Breast epithelium (tissue), 3 donors: Measurements from ENCODE around the gene EHD4.

Experiments used
- CTCF ChIP-seq, 3 donors: fragments of 450-650 bp; IDR thresholded peaks; one replicate each; pipeline ENCODE4 v1.5.1; 2016 to 2017; ENCODE audit warnings: antibody characterized with exemption in 3 of 3, mild to moderate bottlenecking in 3 of 3, moderate library complexity in 3 of 3
- POLR2A ChIP-seq: fragments of 450-650 bp; IDR thresholded peaks from one replicate; pipeline ENCODE4 v1.6.1; 2016; ENCODE audit warnings: antibody characterized with exemption, mild to moderate bottlenecking, moderate library complexity
- POLR2AphosphoS5 ChIP-seq, 3 donors: sonication (generic); formaldehyde crosslinking; IDR thresholded peaks; one replicate each; pipeline ENCODE4 v1.6.1; 2017; ENCODE audit warnings: antibody characterized with exemption in 3 of 3

- TF ChIP-seq CTCF (IDR thresholded peaks at IDR 0.05), result no peak
- no peak for TF ChIP-seq POLR2A
- TF ChIP-seq POLR2AphosphoS5 (IDR thresholded peaks at IDR 0.05), result no peak
These were observed 22.6 kb upstream of the EHD4 start for GRCh38 chr15:41994772-41995475.
